ENCODE data around the gene SELENOO. TPM values are rescaled to one million over a fixed set of nuclear protein-coding genes. Genes with fewer than 3 reads are reported as not detected.

The SELENOO gene
- total RNA-seq, 1 experiment from 2014 or later: 29.6 TPM

DNA sequence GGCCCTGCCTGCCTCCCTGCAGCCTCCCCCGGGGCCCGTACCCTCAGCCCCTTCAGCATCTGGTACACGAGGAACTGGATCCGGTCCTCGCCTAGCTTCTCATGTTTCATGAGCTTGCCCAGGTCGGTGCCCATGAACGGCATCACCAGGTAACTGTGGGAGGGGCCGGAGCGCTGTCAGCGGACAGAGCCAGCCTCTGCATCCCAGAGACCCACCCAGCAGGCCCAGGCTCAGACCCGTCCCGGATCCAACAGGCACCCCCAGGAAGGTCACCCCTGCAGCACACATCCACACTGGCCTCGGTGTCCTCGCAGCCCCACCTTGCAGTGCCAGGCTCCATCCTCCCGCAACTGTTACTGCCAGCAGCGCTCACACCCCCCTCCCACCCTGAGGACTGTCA, 56.2 kb downstream of the SELENOO start:
- Histone ChIP-seq H2AFZ (ENCODE audit: low read depth, low read length, poor library complexity, severe bottlenecking) (no peak overlapping the region), H3K36me3 (ENCODE audit: control insufficient read depth in 1 of 2, insufficient read depth in 2 of 2, low read length in 2 of 2) (peaks cover 0 to 11% of the 10 kb centered on the region in 2 experiments; a peak in 2 of 4 replicates), H3K4me2 (ENCODE audit: low read length) (no peak overlapping the region), H3K9ac (ENCODE audit: low read length) (no peak overlapping the region), H3K4me1 (ENCODE audit: control insufficient read depth in 1 of 2, insufficient read depth in 2 of 2, low read length in 2 of 2) (peaks cover 5 to 23% of the 10 kb centered on the region in 2 experiments), H3K79me2 (ENCODE audit: insufficient read depth, low read length) (peaks cover 28% of the 10 kb centered on the region), H3K9me3 (ENCODE audit: control insufficient read depth in 1 of 2, insufficient read depth in 1 of 2, low read depth in 1 of 2, low read length in 2 of 2) (no peaks in the 10 kb centered on the region), H3K27ac (ENCODE audit: low read depth, low read length) (no peak overlapping the region; the same call in 1 of the 2 replicates), H3K27me3 (ENCODE audit: insufficient read depth, low read length) (no peaks in the 10 kb centered on the region), H3K4me3 (replicated peaks in 1 of 2; ENCODE audit: low read depth in 1 of 2, low read length in 2 of 2) (no peak overlapping the region), H4K20me1 (ENCODE audit: insufficient read depth) (no peaks in the 10 kb centered on the region), H3K9me2 (ENCODE audit: insufficient read depth) (no peaks in the 10 kb centered on the region)
- no TSS peak for BruUV-seq (replicated peaks)
- no peak for TF ChIP-seq POLR2AphosphoS5 (IDR thresholded peaks at IDR 0.05; ENCODE audit: low read depth, low read length)
- TF ChIP-seq POLR2A (IDR thresholded peaks at IDR 0.05; ENCODE audit: borderline replicate concordance, extremely low read depth, insufficient read depth, insufficient read length): no peak
- no peak for TF ChIP-seq FOSL1 (IDR thresholded peaks at IDR 0.05; ENCODE audit: low read depth)
- no peak for TF ChIP-seq ZNF274 (IDR thresholded peaks at IDR 0.05; ENCODE audit: low read depth, low read length)
- TF ChIP-seq EGR1 (IDR thresholded peaks at IDR 0.05; ENCODE audit: low read depth): no peak
- TF ChIP-seq, protein P1, sequence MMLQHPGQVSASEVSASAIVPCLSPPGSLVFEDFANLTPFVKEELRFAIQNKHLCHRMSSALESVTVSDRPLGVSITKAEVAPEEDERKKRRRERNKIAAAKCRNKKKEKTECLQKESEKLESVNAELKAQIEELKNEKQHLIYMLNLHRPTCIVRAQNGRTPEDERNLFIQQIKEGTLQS (IDR thresholded peaks at IDR 0.05): no peak
- no peak for TF ChIP-seq JUND (IDR thresholded peaks at IDR 0.05)
- TF ChIP-seq SP1 (IDR thresholded peaks at IDR 0.05; ENCODE audit: low read depth): no peak
- TF ChIP-seq, protein P2, sequence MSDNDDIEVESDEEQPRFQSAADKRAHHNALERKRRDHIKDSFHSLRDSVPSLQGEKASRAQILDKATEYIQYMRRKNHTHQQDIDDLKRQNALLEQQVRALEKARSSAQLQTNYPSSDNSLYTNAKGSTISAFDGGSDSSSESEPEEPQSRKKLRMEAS (IDR thresholded peaks at IDR 0.05): no peak
- POLR2A ChIA-PET: no interaction called here
- RAD21 ChIA-PET (ENCODE audit: low non-redundant PET in 1 of 2, low total read pairs in 2 of 2, uncharacterized antibody in 2 of 2, unreplicated experiment in 2 of 2): no interaction called here
- ATAC-seq (no peak), DNase-seq (ENCODE audit: low read depth, low spot score) (no peak)
- intact Hi-C loops (cut with micrococcal nuclease): no loop called here
- CTCF ChIA-PET: no interaction called here

DNA sequence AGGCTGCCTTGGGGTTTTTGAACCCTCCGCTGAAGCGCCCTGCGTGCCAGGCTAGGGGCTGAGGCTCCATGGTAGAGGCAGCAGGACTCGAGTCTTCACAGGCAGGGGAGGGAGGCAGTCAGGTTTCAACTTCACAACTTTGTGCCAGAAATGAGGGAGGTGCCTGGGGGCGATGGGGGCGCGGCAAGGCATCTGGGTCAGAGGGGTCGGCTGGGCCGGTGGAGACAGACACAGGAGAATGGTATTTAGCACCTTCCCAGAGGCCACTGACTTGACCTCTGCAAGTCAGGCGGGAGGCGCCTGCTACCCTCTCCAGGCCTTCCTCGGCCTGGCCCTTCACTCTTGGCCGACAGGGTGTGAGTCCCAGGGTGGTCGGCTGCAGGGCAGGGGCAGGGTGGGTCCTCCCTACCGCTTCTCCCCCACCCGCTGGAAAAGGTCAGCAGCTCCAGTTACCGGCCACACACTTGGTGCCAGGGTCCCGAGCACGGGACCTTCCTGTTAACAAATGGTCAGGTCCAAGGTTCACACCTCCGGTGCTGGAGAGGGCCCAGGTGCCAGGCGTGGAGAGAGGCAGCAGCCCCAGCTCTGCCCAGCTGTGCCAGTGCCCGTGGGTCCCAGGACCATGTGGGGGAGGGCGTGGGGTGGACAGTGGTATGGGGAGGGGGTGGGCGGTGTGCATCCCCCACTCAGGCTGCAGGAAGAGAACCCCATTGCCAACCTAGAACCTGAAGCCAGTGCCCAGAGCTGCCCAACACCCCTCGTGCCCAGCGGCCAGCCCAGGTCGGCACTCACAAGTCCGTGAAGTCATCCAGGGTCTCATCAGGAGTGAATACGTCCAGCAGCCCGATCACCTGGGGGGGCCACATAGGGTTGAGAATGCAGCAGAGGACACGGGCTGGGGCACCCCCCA, 56.9 kb downstream of the SELENOO start:
- intact Hi-C loops (cut with micrococcal nuclease): no loop called here
- Histone ChIP-seq H3K9me2 (ENCODE audit: insufficient read depth) (no peaks in the 10 kb centered on the region), H4K20me1 (ENCODE audit: insufficient read depth) (no peaks in the 10 kb centered on the region), H3K9me3 (ENCODE audit: control insufficient read depth in 1 of 2, insufficient read depth in 1 of 2, low read depth in 1 of 2, low read length in 2 of 2) (no peaks in the 10 kb centered on the region), H3K36me3 (ENCODE audit: control insufficient read depth in 1 of 2, insufficient read depth in 2 of 2, low read length in 2 of 2) (peaks cover 0 to 11% of the 10 kb centered on the region in 2 experiments; a peak in 2 of 4 replicates), H3K27ac (ENCODE audit: low read depth, low read length) (no peak overlapping the region; the same call in 1 of the 2 replicates), H3K4me1 (ENCODE audit: control insufficient read depth in 1 of 2, insufficient read depth in 2 of 2, low read length in 2 of 2) (peaks cover 12 to 23% of the 10 kb centered on the region in 2 experiments), H3K4me2 (ENCODE audit: low read length) (no peak overlapping the region), H3K9ac (ENCODE audit: low read length) (no peak overlapping the region), H3K4me3 (replicated peaks in 1 of 2; ENCODE audit: low read depth in 1 of 2, low read length in 2 of 2) (no peak overlapping the region), H3K27me3 (ENCODE audit: insufficient read depth, low read length) (no peaks in the 10 kb centered on the region), H3K79me2 (ENCODE audit: insufficient read depth, low read length) (peaks cover 28% of the 10 kb centered on the region), H2AFZ (ENCODE audit: low read depth, low read length, poor library complexity, severe bottlenecking) (no peak overlapping the region)
- no peak for TF ChIP-seq CEBPB (IDR thresholded peaks at IDR 0.05; ENCODE audit: low read depth)
- TF ChIP-seq, protein P3, sequence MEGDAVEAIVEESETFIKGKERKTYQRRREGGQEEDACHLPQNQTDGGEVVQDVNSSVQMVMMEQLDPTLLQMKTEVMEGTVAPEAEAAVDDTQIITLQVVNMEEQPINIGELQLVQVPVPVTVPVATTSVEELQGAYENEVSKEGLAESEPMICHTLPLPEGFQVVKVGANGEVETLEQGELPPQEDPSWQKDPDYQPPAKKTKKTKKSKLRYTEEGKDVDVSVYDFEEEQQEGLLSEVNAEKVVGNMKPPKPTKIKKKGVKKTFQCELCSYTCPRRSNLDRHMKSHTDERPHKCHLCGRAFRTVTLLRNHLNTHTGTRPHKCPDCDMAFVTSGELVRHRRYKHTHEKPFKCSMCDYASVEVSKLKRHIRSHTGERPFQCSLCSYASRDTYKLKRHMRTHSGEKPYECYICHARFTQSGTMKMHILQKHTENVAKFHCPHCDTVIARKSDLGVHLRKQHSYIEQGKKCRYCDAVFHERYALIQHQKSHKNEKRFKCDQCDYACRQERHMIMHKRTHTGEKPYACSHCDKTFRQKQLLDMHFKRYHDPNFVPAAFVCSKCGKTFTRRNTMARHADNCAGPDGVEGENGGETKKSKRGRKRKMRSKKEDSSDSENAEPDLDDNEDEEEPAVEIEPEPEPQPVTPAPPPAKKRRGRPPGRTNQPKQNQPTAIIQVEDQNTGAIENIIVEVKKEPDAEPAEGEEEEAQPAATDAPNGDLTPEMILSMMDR (IDR thresholded peaks at IDR 0.05 in 2 of 3, conservative IDR thresholded peaks at IDR 0.05 in 1 of 3; ENCODE audit: borderline replicate concordance in 1 of 3, insufficient read depth in 1 of 3, low read depth in 2 of 3, low read length in 2 of 3): no peak
- TF ChIP-seq SP1 (IDR thresholded peaks at IDR 0.05; ENCODE audit: low read depth): no peak
- TF ChIP-seq JUND (IDR thresholded peaks at IDR 0.05): no peak
- TF ChIP-seq, protein P1 (IDR thresholded peaks at IDR 0.05): no peak
- TF ChIP-seq, protein P4, sequence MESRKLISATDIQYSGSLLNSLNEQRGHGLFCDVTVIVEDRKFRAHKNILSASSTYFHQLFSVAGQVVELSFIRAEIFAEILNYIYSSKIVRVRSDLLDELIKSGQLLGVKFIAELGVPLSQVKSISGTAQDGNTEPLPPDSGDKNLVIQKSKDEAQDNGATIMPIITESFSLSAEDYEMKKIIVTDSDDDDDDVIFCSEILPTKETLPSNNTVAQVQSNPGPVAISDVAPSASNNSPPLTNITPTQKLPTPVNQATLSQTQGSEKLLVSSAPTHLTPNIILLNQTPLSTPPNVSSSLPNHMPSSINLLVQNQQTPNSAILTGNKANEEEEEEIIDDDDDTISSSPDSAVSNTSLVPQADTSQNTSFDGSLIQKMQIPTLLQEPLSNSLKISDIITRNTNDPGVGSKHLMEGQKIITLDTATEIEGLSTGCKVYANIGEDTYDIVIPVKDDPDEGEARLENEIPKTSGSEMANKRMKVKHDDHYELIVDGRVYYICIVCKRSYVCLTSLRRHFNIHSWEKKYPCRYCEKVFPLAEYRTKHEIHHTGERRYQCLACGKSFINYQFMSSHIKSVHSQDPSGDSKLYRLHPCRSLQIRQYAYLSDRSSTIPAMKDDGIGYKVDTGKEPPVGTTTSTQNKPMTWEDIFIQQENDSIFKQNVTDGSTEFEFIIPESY (IDR thresholded peaks at IDR 0.05; ENCODE audit: extremely low read depth, insufficient replicate concordance, low read length): no peak
- no peak for DNase-seq (ENCODE audit: low read depth, low spot score)
- ChIA-PET RAD21 (ENCODE audit: low non-redundant PET in 1 of 2, low total read pairs in 2 of 2, uncharacterized antibody in 2 of 2, unreplicated experiment in 2 of 2) (no interaction called here), POLR2A (no interaction called here), CTCF (no interaction called here)
- no peak for ATAC-seq
- no TSS peak for BruUV-seq (replicated peaks)

Data from HCT116 (cell line).